Coronary artery (tissue), 2 donors: ENCODE data around the gene MYCN.

ENCODE experiments used
- DNase-seq: peaks from one replicate; pipeline ENCODE4 v3.0.0-alpha.2; 2017; ENCODE audit warnings: low spot score
- H3K27ac ChIP-seq, 2 donors: fragments of 200-600 bp; sonication (generic); one replicate each; pipeline ENCODE4 v1.5.1; 2016 to 2019
- H3K4me3 ChIP-seq: fragments of 200-600 bp; sonication (generic); 2 replicates; pipeline ENCODE4 v1.5.1; 2016; ENCODE audit warnings: mild to moderate bottlenecking, moderate library complexity
- TF ChIP-seq, protein P1 (sequence below): fragments of 200-600 bp; sonication (generic); IDR thresholded peaks from one replicate; pipeline ENCODE4 v1.5.1; 2019; ENCODE audit warnings: antibody characterized with exemption

Gene MYCN

DNA sequence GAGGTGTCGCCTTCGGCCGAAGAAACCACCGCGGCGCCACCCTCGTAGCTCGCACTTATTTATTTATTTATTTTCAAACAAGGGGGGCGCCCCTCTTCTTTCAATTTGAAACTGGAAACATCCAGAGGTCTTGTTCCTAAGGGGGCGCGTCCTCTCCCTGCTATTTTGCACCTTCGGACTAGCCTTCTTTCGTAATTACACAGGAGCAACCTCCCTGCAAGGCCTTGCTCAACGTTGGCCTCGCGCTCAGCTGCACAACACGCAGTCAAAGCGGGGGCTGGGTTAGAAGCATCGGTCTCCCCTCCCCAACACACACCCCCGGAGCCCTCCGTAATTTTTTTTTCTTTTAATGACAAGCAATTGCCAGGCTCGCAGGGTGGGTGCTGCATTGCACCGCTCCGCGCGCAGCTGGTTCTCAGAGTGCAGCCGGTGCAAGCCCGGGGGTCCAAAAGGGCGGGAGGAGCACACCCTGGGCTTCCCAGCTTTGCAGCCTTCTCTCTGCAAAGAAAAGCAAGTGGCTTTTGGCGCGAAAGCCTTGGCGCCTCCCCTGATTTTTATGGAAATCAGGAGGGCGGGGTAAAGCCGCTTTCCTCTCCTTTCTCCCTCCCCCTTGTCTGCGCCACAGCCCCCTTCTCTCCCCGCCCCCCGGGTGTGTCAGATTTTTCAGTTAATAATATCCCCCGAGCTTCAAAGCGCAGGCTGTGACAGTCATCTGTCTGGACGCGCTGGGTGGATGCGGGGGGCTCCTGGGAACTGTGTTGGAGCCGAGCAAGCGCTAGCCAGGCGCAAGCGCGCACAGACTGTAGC is at the start of gene MYCN:
MYCN (plus strand) TSS at position 697 of the 807 bp plus-strand sequence. CDS start 1,515 bp downstream, outside the sequence.
- H3K4me3 ChIP-seq: peak within 1 kb of the TSS; percentile 75
- no peak within 1 kb of the TSS for H3K27ac ChIP-seq
- no peak for DNase-seq
- TF ChIP-seq, protein P1, sequence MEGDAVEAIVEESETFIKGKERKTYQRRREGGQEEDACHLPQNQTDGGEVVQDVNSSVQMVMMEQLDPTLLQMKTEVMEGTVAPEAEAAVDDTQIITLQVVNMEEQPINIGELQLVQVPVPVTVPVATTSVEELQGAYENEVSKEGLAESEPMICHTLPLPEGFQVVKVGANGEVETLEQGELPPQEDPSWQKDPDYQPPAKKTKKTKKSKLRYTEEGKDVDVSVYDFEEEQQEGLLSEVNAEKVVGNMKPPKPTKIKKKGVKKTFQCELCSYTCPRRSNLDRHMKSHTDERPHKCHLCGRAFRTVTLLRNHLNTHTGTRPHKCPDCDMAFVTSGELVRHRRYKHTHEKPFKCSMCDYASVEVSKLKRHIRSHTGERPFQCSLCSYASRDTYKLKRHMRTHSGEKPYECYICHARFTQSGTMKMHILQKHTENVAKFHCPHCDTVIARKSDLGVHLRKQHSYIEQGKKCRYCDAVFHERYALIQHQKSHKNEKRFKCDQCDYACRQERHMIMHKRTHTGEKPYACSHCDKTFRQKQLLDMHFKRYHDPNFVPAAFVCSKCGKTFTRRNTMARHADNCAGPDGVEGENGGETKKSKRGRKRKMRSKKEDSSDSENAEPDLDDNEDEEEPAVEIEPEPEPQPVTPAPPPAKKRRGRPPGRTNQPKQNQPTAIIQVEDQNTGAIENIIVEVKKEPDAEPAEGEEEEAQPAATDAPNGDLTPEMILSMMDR: peak; percentile 56

DNA sequence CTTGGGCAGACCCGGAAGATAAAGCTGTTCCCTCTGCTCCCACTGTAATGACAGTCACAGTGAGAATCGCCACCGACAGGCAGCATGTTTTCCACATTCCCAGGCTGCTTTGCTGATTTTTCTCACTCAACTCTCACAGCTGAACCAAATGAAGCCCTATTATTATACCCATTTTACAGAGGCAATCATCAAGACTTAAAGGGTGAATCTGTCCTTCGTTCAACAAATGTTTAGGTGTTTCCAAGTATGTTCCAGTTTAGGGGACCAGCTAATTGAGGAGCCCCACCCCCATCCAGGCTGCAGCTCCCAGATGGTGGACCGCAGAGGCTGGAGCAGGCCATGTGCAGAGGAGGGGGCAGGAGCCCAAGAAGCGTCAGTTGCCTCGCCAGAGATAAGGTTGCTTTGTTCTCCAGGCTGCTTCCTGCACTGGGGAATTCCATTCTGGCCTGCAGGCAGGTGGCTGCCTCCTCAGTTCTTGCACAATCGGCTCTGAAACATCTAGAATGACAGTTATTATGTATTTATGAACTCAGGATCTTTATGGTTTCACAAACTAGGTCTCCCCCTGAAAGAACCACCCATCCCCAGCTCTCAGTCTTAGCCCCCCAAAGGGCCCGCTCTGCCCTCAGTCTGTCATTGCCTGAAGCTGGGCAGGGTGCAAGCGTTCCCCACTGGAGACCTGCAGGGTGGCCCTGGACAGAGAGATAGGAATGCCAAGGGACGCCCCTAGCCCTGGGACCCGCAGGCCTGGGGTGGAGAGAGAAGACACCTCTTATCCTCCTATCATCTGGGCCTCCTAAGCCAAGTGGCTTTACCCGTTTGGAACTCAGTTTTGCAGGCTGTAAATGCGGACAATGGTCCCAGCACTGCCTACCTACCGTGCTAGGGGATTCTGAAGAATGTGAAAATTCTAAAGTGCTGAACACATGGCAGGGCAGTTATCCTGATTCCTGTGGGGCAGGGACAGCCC is 49.1 kb upstream of the MYCN start:
- DNase-seq: no peak
- TF ChIP-seq, protein P1: no peak
- Histone ChIP-seq H3K4me3 (no peak overlapping the region), H3K27ac (no peak overlapping the region)

DNA sequence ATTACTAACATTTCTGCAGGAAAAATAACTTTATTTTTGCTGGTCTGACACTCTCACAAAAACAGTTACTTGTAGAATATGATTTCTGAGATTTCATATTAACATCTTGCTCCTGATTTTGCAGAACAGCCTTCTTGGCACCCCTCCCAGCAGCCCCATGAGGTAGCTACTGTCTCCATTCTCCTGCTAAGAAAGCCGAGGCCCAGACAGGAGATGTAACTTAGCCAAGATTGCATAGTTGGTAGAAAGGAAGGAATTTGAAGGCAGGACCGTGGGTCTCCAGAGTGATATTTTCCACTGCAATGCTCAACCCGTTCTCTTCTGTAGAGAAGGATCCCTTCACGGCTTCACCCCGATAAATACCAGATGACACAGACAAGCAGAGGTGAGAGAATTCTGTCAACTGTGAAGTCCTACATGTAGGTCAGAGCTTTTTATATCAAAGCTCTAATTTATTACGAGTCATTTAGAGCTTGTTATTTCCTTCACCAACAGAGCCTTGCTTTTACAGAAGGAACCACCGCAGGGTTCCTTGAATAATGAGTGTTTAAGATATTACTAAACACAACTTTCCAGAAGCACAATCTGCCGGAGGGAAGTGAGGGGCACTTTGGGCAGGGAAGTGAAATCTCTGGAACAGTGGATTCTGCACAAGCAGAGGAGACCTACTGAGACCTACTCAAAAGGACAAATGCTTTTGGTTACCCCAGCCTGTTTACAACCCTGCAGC is 48.0 kb upstream of the MYCN start:
- no peak overlapping the region for H3K27ac ChIP-seq
- TF ChIP-seq, protein P1: no peak
- no peak for DNase-seq
- H3K4me3 ChIP-seq: no peak overlapping the region

DNA sequence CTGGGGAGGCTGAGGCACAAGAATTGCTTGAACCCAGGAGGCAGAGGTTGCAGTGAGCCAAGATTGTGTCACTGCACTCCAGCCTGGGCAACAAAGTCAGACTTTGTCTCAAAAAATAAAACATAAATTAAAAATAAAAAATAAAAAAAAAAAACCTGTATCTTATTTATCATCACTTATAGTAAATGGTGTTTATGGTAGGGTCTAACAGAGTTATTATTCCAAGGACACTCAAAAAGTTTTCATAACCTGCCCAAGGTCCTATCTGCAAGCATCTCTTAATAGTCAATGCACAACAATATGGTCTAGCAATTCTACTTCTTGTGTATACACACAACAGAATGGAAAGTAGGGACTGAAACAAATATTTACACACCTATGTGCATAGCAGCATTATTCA is 47.3 kb upstream of the MYCN start:
- DNase-seq: no peak
- Histone ChIP-seq H3K27ac (no peak overlapping the region), H3K4me3 (no peak overlapping the region)
- TF ChIP-seq, protein P1: no peak

DNA sequence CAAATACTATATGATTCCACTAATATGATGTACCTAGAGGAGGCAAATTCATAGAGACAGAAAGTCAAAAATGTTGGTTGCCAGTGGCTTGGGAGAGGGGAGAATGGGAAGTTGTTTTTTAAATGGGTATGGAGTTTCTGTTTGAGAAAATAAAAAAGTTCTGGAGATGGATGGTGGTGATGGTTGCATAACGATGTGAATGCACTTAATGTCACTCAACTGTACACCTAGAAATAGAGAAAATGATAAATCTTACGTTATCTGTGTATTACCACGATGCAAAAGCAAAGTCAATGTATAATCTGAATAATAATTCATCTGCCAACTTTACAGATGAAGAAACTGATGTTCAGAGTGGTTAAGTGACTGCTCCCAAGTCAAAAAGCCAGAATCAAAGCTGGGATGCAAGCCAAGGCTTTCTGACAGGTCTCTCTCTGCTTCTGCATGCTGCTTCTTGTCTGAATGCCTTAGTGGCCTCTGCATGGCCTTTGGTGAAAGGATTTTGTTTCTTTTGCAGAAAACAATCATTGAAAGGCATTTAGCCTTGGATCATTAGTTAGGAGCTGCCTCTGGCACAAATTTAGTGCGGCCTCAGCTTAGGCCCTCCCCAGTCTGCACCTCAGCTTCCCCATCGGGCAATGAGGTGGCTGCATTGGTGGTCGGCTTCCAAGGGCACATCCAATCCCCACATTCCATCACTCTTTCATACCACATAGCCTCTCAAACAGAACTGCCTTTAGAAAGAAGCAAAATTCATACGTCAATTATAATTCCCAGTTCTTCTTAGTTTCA is 46.5 kb upstream of the MYCN start:
- TF ChIP-seq, protein P1: no peak
- no peak for DNase-seq
- Histone ChIP-seq H3K4me3 (no peak overlapping the region), H3K27ac (no peak overlapping the region)
